ENCODE results near the gene SRP9. TPM values are rescaled to one million over a fixed set of nuclear protein-coding genes. Genes with fewer than 3 reads are reported as not detected.

The SRP9 gene
- total RNA-seq, 1 donor from 2014 or later, result 252 TPM

GRCh38 chr1:225820522-225821120 is 43.0 kb downstream of the SRP9 start:
- Mint-ChIP-seq H3K4me3 (ENCODE audit: unreplicated experiment) (no peak overlapping the region), H3K27me3 (ENCODE audit: unreplicated experiment) (peaks cover 4% of the 10 kb centered on the region), H3K9me3 (ENCODE audit: unreplicated experiment) (no peaks in the 10 kb centered on the region), H3K27ac (ENCODE audit: unreplicated experiment) (no peak overlapping the region), H3K4me1 (ENCODE audit: unreplicated experiment) (peaks cover 21% of the 10 kb centered on the region), H3K36me3 (ENCODE audit: low read depth, unreplicated experiment) (no peaks in the 10 kb centered on the region)
- DNase-seq (ENCODE audit: low spot score), result no peak
- TF ChIP-seq CTCF (IDR thresholded peaks at IDR 0.05; ENCODE audit: unreplicated experiment), result no peak

- Mint-ChIP-seq H3K27ac (ENCODE audit: unreplicated experiment) (no peak overlapping the region), H3K36me3 (ENCODE audit: low read depth, unreplicated experiment) (no peaks in the 10 kb centered on the region), H3K27me3 (ENCODE audit: unreplicated experiment) (peaks cover 1% of the 10 kb centered on the region), H3K4me3 (ENCODE audit: unreplicated experiment) (no peak overlapping the region), H3K4me1 (ENCODE audit: unreplicated experiment) (peaks cover 23% of the 10 kb centered on the region), H3K9me3 (ENCODE audit: unreplicated experiment) (no peaks in the 10 kb centered on the region)
- no peak for DNase-seq (ENCODE audit: low spot score)
- TF ChIP-seq CTCF (IDR thresholded peaks at IDR 0.05; ENCODE audit: unreplicated experiment), result no peak
Measured at GRCh38 chr1:225822655-225823403, 45.2 kb downstream of the SRP9 start.

GRCh38 chr1:225823811-225824261 is 46.2 kb downstream of the SRP9 start:
- no peak for TF ChIP-seq CTCF (IDR thresholded peaks at IDR 0.05; ENCODE audit: unreplicated experiment)
- Mint-ChIP-seq H3K4me1 (ENCODE audit: unreplicated experiment) (peaks cover 18% of the 10 kb centered on the region), H3K36me3 (ENCODE audit: low read depth, unreplicated experiment) (no peaks in the 10 kb centered on the region), H3K4me3 (ENCODE audit: unreplicated experiment) (no peak overlapping the region), H3K27ac (ENCODE audit: unreplicated experiment) (no peak overlapping the region), H3K27me3 (ENCODE audit: unreplicated experiment) (no peaks in the 10 kb centered on the region), H3K9me3 (ENCODE audit: unreplicated experiment) (no peaks in the 10 kb centered on the region)
- no peak for DNase-seq (ENCODE audit: low spot score)

- Mint-ChIP-seq H3K27ac (ENCODE audit: unreplicated experiment) (no peak overlapping the region), H3K36me3 (ENCODE audit: low read depth, unreplicated experiment) (no peaks in the 10 kb centered on the region), H3K27me3 (ENCODE audit: unreplicated experiment) (peaks cover under 1% of the 10 kb centered on the region), H3K4me1 (ENCODE audit: unreplicated experiment) (peaks cover 18% of the 10 kb centered on the region), H3K4me3 (ENCODE audit: unreplicated experiment) (no peak overlapping the region), H3K9me3 (ENCODE audit: unreplicated experiment) (no peaks in the 10 kb centered on the region)
- TF ChIP-seq CTCF (IDR thresholded peaks at IDR 0.05; ENCODE audit: unreplicated experiment), result no peak
- no peak for DNase-seq (ENCODE audit: low spot score)
Measured at GRCh38 chr1:225824533-225824941, 46.9 kb downstream of the SRP9 start.

- TF ChIP-seq CTCF (IDR thresholded peaks at IDR 0.05; ENCODE audit: unreplicated experiment), result no peak
- Mint-ChIP-seq H3K9me3 (ENCODE audit: unreplicated experiment) (no peaks in the 10 kb centered on the region), H3K36me3 (ENCODE audit: low read depth, unreplicated experiment) (no peaks in the 10 kb centered on the region), H3K27ac (ENCODE audit: unreplicated experiment) (no peak overlapping the region), H3K27me3 (ENCODE audit: unreplicated experiment) (peaks cover 1% of the 10 kb centered on the region), H3K4me1 (ENCODE audit: unreplicated experiment) (peaks cover 18% of the 10 kb centered on the region), H3K4me3 (ENCODE audit: unreplicated experiment) (no peak overlapping the region)
- DNase-seq (ENCODE audit: low spot score), result no peak
Measured at GRCh38 chr1:225825078-225825477, 47.5 kb downstream of the SRP9 start.
